Activated CD4-positive, alpha-beta T cell treated with anti-CD3 and anti-CD28 coated beads, Interleukin-2, amount 50 U/mL, for 48 hours (primary cell): ENCODE measurements around the gene OR4E2.
"Not testable (repeated sequence)": the region's sequence is repeated elsewhere in the genome, so short reads cannot be mapped to it uniquely, and the experiment has no call there.

Source experiments
- DNase-seq, 2 experiments: peaks; one replicate each; pipeline ENCODE4 v3.0.0-alpha.2; 2020

The OR4E2 gene

GRCh38 chr14:21653331-21653885, at the start of gene OR4E2:
OR4E2 (plus strand) TSS chr14:21653835; CDS start chr14:21665083, 11,248 bp downstream.
- DNase-seq: no peak

- no peak for DNase-seq
Measured at GRCh38 chr14:21612324-21612723, 41.3 kb upstream of the OR4E2 start.

- DNase-seq: no peak
Measured at GRCh38 chr14:21614240-21614639, 39.4 kb upstream of the OR4E2 start.

- DNase-seq: no peak
Measured at GRCh38 chr14:21617614-21618013, 36.0 kb upstream of the OR4E2 start.

- no peak for DNase-seq
Measured at GRCh38 chr14:21626491-21627230, 27.0 kb upstream of the OR4E2 start.

- DNase-seq: not testable (repeated sequence)
Measured at GRCh38 chr14:21630503-21630902, 23.1 kb upstream of the OR4E2 start.

GRCh38 chr14:21631084-21631483, 22.6 kb upstream of the OR4E2 start:
- no peak for DNase-seq

GRCh38 chr14:21634840-21635239, 18.8 kb upstream of the OR4E2 start, which contains the start of gene OR10G2:
OR10G2 (minus strand) TSS chr14:21634940; CDS start chr14:21634842, 98 bp downstream.
- DNase-seq: no peak

GRCh38 chr14:21642683-21643082, 11.0 kb upstream of the OR4E2 start:
- no peak for DNase-seq

- DNase-seq: no peak
Measured at GRCh38 chr14:21643407-21643806, 10.2 kb upstream of the OR4E2 start.

- DNase-seq: no peak
Measured at GRCh38 chr14:21647380-21647779, 6.3 kb upstream of the OR4E2 start.

GRCh38 chr14:21652209-21652808, 1.3 kb upstream of the OR4E2 start:
- DNase-seq: no peak

- no peak for DNase-seq
Measured at GRCh38 chr14:21654215-21654614, 580 bp downstream of the OR4E2 start.

- no peak for DNase-seq
Measured at GRCh38 chr14:21656980-21657379, 3.3 kb downstream of the OR4E2 start.

- DNase-seq: no peak
Measured at GRCh38 chr14:21668377-21668776, 14.7 kb downstream of the OR4E2 start.

GRCh38 chr14:21669284-21669683, 15.6 kb downstream of the OR4E2 start:
- no peak for DNase-seq

- DNase-seq: no peak
Measured at GRCh38 chr14:21671371-21671770, 17.7 kb downstream of the OR4E2 start.

- DNase-seq: no peak
Measured at GRCh38 chr14:21672116-21672515, 18.5 kb downstream of the OR4E2 start.

- no peak for DNase-seq
Measured at GRCh38 chr14:21673718-21674117, 20.1 kb downstream of the OR4E2 start, which contains the start of gene OR4E1. OR4E1 (minus strand) TSS chr14:21673818; CDS start chr14:21670935, 2,883 bp downstream.

GRCh38 chr14:21675566-21675965, 21.9 kb downstream of the OR4E2 start:
- DNase-seq: no peak

GRCh38 chr14:21680072-21680471, 26.4 kb downstream of the OR4E2 start:
- DNase-seq: no peak

GRCh38 chr14:21686468-21686867, 32.8 kb downstream of the OR4E2 start:
- no peak for DNase-seq

GRCh38 chr14:21694425-21694824, 40.8 kb downstream of the OR4E2 start:
- DNase-seq: no peak

GRCh38 chr14:21697662-21698061, 44.0 kb downstream of the OR4E2 start:
- not testable (repeated sequence) for DNase-seq
